Activated CD8-positive, alpha-beta memory T cell treated with anti-CD3 and anti-CD28 coated beads, Interleukin-2, amount 10 ng/mL, durations not matched to agents 7 days and 5 days (primary cell): Measurements from ENCODE around the gene FEZF2. TPM values are rescaled to one million over a fixed set of nuclear protein-coding genes. Genes with fewer than 3 reads are reported as not detected.

Source experiments
- ATAC-seq: fragments of 150-1000 bp; cut with Tn5 transposase; one replicate; pipeline ENCODE4 v1.10.0; 2021; ENCODE audit warnings: moderate library complexity
- CTCF ChIA-PET: fragments of 350-600 bp; sonication (Branson Sonifier 250); formaldehyde crosslinking; loops from one replicate; lab custom pipeline; 2021; ENCODE audit warnings: antibody characterized with exemption; lab: Charles Lee
- DNase-seq: peaks from one replicate; pipeline ENCODE4 v3.0.0-alpha.2; 2020
- H3K27ac Mint-ChIP-seq: one replicate; pipeline ENCODE4 v1.8.0; 2021; ENCODE audit warnings: mild to moderate bottlenecking, mixed read lengths
- H3K27me3 Mint-ChIP-seq: one replicate; pipeline ENCODE4 v1.8.0; 2021; ENCODE audit warnings: mixed read lengths
- H3K36me3 Mint-ChIP-seq: one replicate; pipeline ENCODE4 v1.8.0; 2021; ENCODE audit warnings: mild to moderate bottlenecking, mixed read lengths
- H3K4me1 Mint-ChIP-seq: one replicate; pipeline ENCODE4 v1.8.0; 2021; ENCODE audit warnings: mixed read lengths
- H3K4me3 Mint-ChIP-seq: one replicate; pipeline ENCODE4 v1.8.0; 2021; ENCODE audit warnings: mild to moderate bottlenecking, moderate library complexity, mixed read lengths
- H3K9me3 Mint-ChIP-seq: one replicate; pipeline ENCODE4 v1.8.0; 2022; ENCODE audit warnings: low read depth, mixed read lengths
- total RNA-seq, 2 experiments: library from RNA; stranded (reverse); gene quantifications; one replicate each; pipeline ENCODE4 v1.2.3, GENCODE V29; 2021

The FEZF2 gene
- total RNA-seq, 2 experiments from 2014 or later: not detected

- H3K27ac Mint-ChIP-seq: no peak overlapping the region
- H3K9me3 Mint-ChIP-seq: no peaks in the 10 kb centered on the region
- DNase-seq: no peak
- ATAC-seq: no peak
- peaks cover 3% of the 10 kb centered on the region for H3K36me3 Mint-ChIP-seq
- no peak overlapping the region for H3K4me3 Mint-ChIP-seq
- CTCF ChIA-PET: interaction anchor here (0.6 kb wide), 1 partner anchor 66 kb away, joined by 4 read pairs; no protein-coding TSS in a partner anchor
- H3K27me3 Mint-ChIP-seq: peaks cover 71% of the 10 kb centered on the region
- H3K4me1 Mint-ChIP-seq: peaks cover 4% of the 10 kb centered on the region
These were observed 5.6 kb upstream of the FEZF2 start for GRCh38 chr3:62378921-62379320.

GRCh38 chr3:62378311-62378789 lies 5.0 kb upstream of the FEZF2 start:
- H3K4me3 Mint-ChIP-seq: no peak overlapping the region
- H3K36me3 Mint-ChIP-seq: peaks cover 3% of the 10 kb centered on the region
- CTCF ChIA-PET: no interaction called here
- ATAC-seq (no peak), DNase-seq (no peak)
- no peak overlapping the region for H3K27ac Mint-ChIP-seq
- no peaks in the 10 kb centered on the region for H3K9me3 Mint-ChIP-seq
- peaks cover 4% of the 10 kb centered on the region for H3K4me1 Mint-ChIP-seq
- H3K27me3 Mint-ChIP-seq: peaks cover 77% of the 10 kb centered on the region

- H3K27me3 Mint-ChIP-seq: peaks cover 84% of the 10 kb centered on the region
- H3K4me1 Mint-ChIP-seq: peaks cover 4% of the 10 kb centered on the region
- H3K9me3 Mint-ChIP-seq: no peaks in the 10 kb centered on the region
- CTCF ChIA-PET: no interaction called here
- H3K36me3 Mint-ChIP-seq: peaks cover 3% of the 10 kb centered on the region
- ATAC-seq (no peak), DNase-seq (no peak)
- no peak overlapping the region for H3K4me3 Mint-ChIP-seq
- no peak overlapping the region for H3K27ac Mint-ChIP-seq
These were observed 3.8 kb upstream of the FEZF2 start for GRCh38 chr3:62376906-62377877.

GRCh38 chr3:62376454-62376720 lies 3.0 kb upstream of the FEZF2 start:
- Mint-ChIP-seq H3K36me3 (peaks cover 3% of the 10 kb centered on the region), H3K27ac (no peak overlapping the region), H3K27me3 (peaks cover 91% of the 10 kb centered on the region), H3K9me3 (no peaks in the 10 kb centered on the region), H3K4me1 (peaks cover 4% of the 10 kb centered on the region), H3K4me3 (no peak overlapping the region)
- DNase-seq (no peak), ATAC-seq (no peak)
- CTCF ChIA-PET: no interaction called here

- Mint-ChIP-seq H3K4me3 (no peak overlapping the region), H3K27me3 (peaks cover 91% of the 10 kb centered on the region)
- CTCF ChIA-PET: no interaction called here
These were observed 2.5 kb upstream of the FEZF2 start for GRCh38 chr3:62375655-62376453.

GRCh38 chr3:62374341-62375218 lies 1.2 kb upstream of the FEZF2 start:
- no peak overlapping the region for H3K4me3 Mint-ChIP-seq
- peaks cover 92% of the 10 kb centered on the region for H3K27me3 Mint-ChIP-seq
- ATAC-seq: no peak
- H3K9me3 Mint-ChIP-seq: no peaks in the 10 kb centered on the region
- H3K36me3 Mint-ChIP-seq: peaks cover 9% of the 10 kb centered on the region
- H3K27ac Mint-ChIP-seq: peak overlapping the region; percentile 40
- CTCF ChIA-PET: no interaction called here
- no peak for DNase-seq
- H3K4me1 Mint-ChIP-seq: peaks cover 4% of the 10 kb centered on the region

More at GRCh38 chr3:62375655-62376453, 2.5 kb upstream of the FEZF2 start:
- Mint-ChIP-seq H3K36me3 (peaks cover 3% of the 10 kb centered on the region), H3K27ac (no peak overlapping the region), H3K9me3 (no peaks in the 10 kb centered on the region), H3K4me1 (peaks cover 4% of the 10 kb centered on the region)
- ATAC-seq: no peak
- no peak for DNase-seq

- no peak for ATAC-seq
- no peak for DNase-seq
- CTCF ChIA-PET: no interaction called here
- Mint-ChIP-seq H3K36me3 (peaks cover 9% of the 10 kb centered on the region), H3K27ac (peak overlapping the region; percentile 40), H3K4me3 (no peak overlapping the region), H3K27me3 (peaks cover 90% of the 10 kb centered on the region), H3K9me3 (no peaks in the 10 kb centered on the region), H3K4me1 (peaks cover 4% of the 10 kb centered on the region)
These were observed 474 bp upstream of the FEZF2 start for GRCh38 chr3:62373714-62374333.

- Mint-ChIP-seq H3K36me3 (peaks cover 12% of the 10 kb centered on the region), H3K9me3 (no peaks in the 10 kb centered on the region), H3K27ac (no peak overlapping the region), H3K4me1 (peaks cover 4% of the 10 kb centered on the region), H3K27me3 (peaks cover 93% of the 10 kb centered on the region), H3K4me3 (no peak overlapping the region)
- no peak for ATAC-seq
- no peak for DNase-seq
- CTCF ChIA-PET: no interaction called here
These were observed 719 bp downstream of the FEZF2 start for GRCh38 chr3:62372621-62373041.

GRCh38 chr3:62371720-62372591 lies 1.4 kb downstream of the FEZF2 start:
- ATAC-seq: no peak
- no peak overlapping the region for H3K27ac Mint-ChIP-seq
- H3K4me3 Mint-ChIP-seq: no peak overlapping the region

GRCh38 chr3:62370858-62371719 lies 2.3 kb downstream of the FEZF2 start:
- H3K27me3 Mint-ChIP-seq: peaks cover 93% of the 10 kb centered on the region
- CTCF ChIA-PET: no interaction called here
- H3K27ac Mint-ChIP-seq: peak overlapping the region; percentile 62
- peaks cover 4% of the 10 kb centered on the region for H3K4me1 Mint-ChIP-seq
- peaks cover 11% of the 10 kb centered on the region for H3K36me3 Mint-ChIP-seq
- no peak for ATAC-seq
- no peaks in the 10 kb centered on the region for H3K9me3 Mint-ChIP-seq
- no peak for DNase-seq
- H3K4me3 Mint-ChIP-seq: no peak overlapping the region

More at GRCh38 chr3:62371720-62372591, 1.4 kb downstream of the FEZF2 start:
- Mint-ChIP-seq H3K4me1 (peaks cover 4% of the 10 kb centered on the region), H3K36me3 (peaks cover 12% of the 10 kb centered on the region), H3K9me3 (no peaks in the 10 kb centered on the region), H3K27me3 (peaks cover 93% of the 10 kb centered on the region)
- CTCF ChIA-PET: no interaction called here
- DNase-seq: no peak

- peaks cover 4% of the 10 kb centered on the region for H3K4me1 Mint-ChIP-seq
- peaks cover 93% of the 10 kb centered on the region for H3K27me3 Mint-ChIP-seq
- no peak for DNase-seq
- CTCF ChIA-PET: no interaction called here
- no peaks in the 10 kb centered on the region for H3K9me3 Mint-ChIP-seq
- ATAC-seq: no peak
- H3K36me3 Mint-ChIP-seq: peaks cover 10% of the 10 kb centered on the region
- peak overlapping the region; percentile 62 for H3K27ac Mint-ChIP-seq
- peak overlapping the region; percentile 18 for H3K4me3 Mint-ChIP-seq
These were observed 3.1 kb downstream of the FEZF2 start for GRCh38 chr3:62370112-62370857.
